ENCODE data around the gene ABLIM2. TPM values are rescaled to one million over a fixed set of nuclear protein-coding genes. Genes with fewer than 3 reads are reported as not detected.

The ABLIM2 gene
- total and polyA plus RNA-seq, 2 donors (not counting 1 experiment from before 2014, with no cell fraction given): 3.3 to 79.0 TPM

DNA sequence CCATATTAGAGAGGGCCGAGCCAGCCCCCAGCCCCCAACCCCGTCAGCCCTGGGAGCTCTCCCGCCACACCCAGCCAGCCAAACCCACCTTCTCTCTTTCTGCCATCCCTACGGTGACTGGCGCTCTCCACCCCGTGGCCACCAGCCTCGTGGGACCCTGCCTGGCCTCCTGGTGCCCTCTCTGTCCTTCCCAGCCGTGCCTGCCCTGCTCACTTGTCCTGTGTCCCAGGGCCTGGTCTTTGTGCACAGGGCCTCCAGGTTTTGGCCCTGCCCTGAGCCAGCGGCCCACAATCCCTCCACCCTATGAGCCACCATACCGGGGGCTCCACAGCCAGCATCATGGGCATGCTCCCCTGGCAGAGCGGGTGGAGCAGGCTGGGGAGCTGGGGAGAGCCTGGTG, 77.4 kb downstream of the ABLIM2 start:
- Histone ChIP-seq H3K4me1 (ENCODE audit: control insufficient read depth in 2 of 2, insufficient read depth in 2 of 2, low read length in 2 of 2) (no peaks in the 10 kb centered on the region), H3K36me3 (replicated peaks in 1 of 2; ENCODE audit: control extremely low read depth in 1 of 2, control insufficient read depth in 1 of 2, extremely low read depth in 1 of 2, insufficient read depth in 2 of 2, low read length in 1 of 2) (no peaks in the 10 kb centered on the region), H3K27me3 (replicated peaks in 1 of 4; ENCODE audit: control extremely low read depth in 1 of 4, control insufficient read depth in 3 of 4, insufficient read depth in 4 of 4, low read length in 3 of 4) (no peaks in the 10 kb centered on the region), H3K4me3 (ENCODE audit: control extremely low read depth in 1 of 5, extremely low read depth in 1 of 5, insufficient read depth in 1 of 5, low read depth in 2 of 5, low read length in 4 of 5) (no peak overlapping the region), H3K4me2 (replicated peaks; ENCODE audit: low read depth, low read length, poor library complexity, severe bottlenecking) (no peak overlapping the region), H3K9me3 (ENCODE audit: control extremely low read depth in 1 of 3, control insufficient read depth in 2 of 3, insufficient read depth in 1 of 3, low read length in 2 of 3) (no peaks in the 10 kb centered on the region), H3K9ac (ENCODE audit: low read length) (no peak overlapping the region), H3K27ac (ENCODE audit: low read length in 2 of 2) (no peak overlapping the region), H2AFZ (ENCODE audit: insufficient read depth, low read depth, low read length, poor library complexity, severe bottlenecking) (no peak overlapping the region), H3K79me2 (ENCODE audit: control insufficient read depth, insufficient read depth, low read length) (no peaks in the 10 kb centered on the region), H4K20me1 (ENCODE audit: control insufficient read depth, insufficient read depth, low read length, poor library complexity, severe bottlenecking) (no peaks in the 10 kb centered on the region)
- H3K27ac Mint-ChIP-seq: no peak overlapping the region
- intact Hi-C loops (cut with micrococcal nuclease): no loop called here
- no peak overlapping the region for H3K4me3 Mint-ChIP-seq
- DNase-seq (no peak), ATAC-seq (ENCODE audit: low read depth) (no peak)
- ChIA-PET POLR2A (no interaction called here), CTCF (no interaction called here)
- H3K4me1 Mint-ChIP-seq: no peaks in the 10 kb centered on the region
- WGBS (ENCODE audit: insufficient coverage): 81% methylated on average over 10 of the region's 11 CpGs
- H3K9me3 Mint-ChIP-seq (ENCODE audit: insufficient read depth): no peaks in the 10 kb centered on the region
- peaks cover 6% of the 10 kb centered on the region for H3K27me3 Mint-ChIP-seq
- TF ChIP-seq CTCF (IDR thresholded peaks at IDR 0.05): no peak
- no peak for TF ChIP-seq EZH2 (IDR thresholded peaks at IDR 0.05; ENCODE audit: borderline replicate concordance, insufficient read depth, low read depth, low read length, poor library complexity, severe bottlenecking)

- 29% methylated on average over 1 of the region's 5 CpGs for WGBS (ENCODE audit: insufficient coverage)
- ChIA-PET POLR2A (no interaction called here), CTCF (interaction anchor here (0.6 kb wide), 1 partner anchor 317 kb away, joined by 3 read pairs; no protein-coding TSS in a partner anchor)
- H3K4me1 ChIP-seq (ENCODE audit: control insufficient read depth in 2 of 2, insufficient read depth in 2 of 2, low read length in 2 of 2): no peaks in the 10 kb centered on the region
- Mint-ChIP-seq H3K27ac (no peak overlapping the region), H3K4me3 (no peak overlapping the region), H3K4me1 (no peaks in the 10 kb centered on the region), H3K9me3 (ENCODE audit: insufficient read depth) (no peaks in the 10 kb centered on the region), H3K27me3 (peaks cover 6% of the 10 kb centered on the region)
- no peaks in the 10 kb centered on the region for H4K20me1 ChIP-seq (ENCODE audit: control insufficient read depth, insufficient read depth, low read length, poor library complexity, severe bottlenecking)
- no peak overlapping the region for H2AFZ ChIP-seq (ENCODE audit: insufficient read depth, low read depth, low read length, poor library complexity, severe bottlenecking)
- H3K9me3 ChIP-seq (ENCODE audit: control extremely low read depth in 1 of 3, control insufficient read depth in 2 of 3, insufficient read depth in 1 of 3, low read length in 2 of 3): no peaks in the 10 kb centered on the region
- no peak overlapping the region for H3K4me3 ChIP-seq (ENCODE audit: control extremely low read depth in 1 of 5, extremely low read depth in 1 of 5, insufficient read depth in 1 of 5, low read depth in 2 of 5, low read length in 4 of 5)
- no peaks in the 10 kb centered on the region for H3K27me3 ChIP-seq (replicated peaks in 1 of 4; ENCODE audit: control extremely low read depth in 1 of 4, control insufficient read depth in 3 of 4, insufficient read depth in 4 of 4, low read length in 3 of 4)
- TF ChIP-seq EZH2 (IDR thresholded peaks at IDR 0.05; ENCODE audit: borderline replicate concordance, insufficient read depth, low read depth, low read length, poor library complexity, severe bottlenecking) (no peak), CTCF (IDR thresholded peaks at IDR 0.05) (no peak)
- no peak for DNase-seq
- ATAC-seq (ENCODE audit: low read depth): no peak
- H3K27ac ChIP-seq (ENCODE audit: low read length in 2 of 2): no peak overlapping the region
- H3K4me2 ChIP-seq (replicated peaks; ENCODE audit: low read depth, low read length, poor library complexity, severe bottlenecking): no peak overlapping the region
- H3K36me3 ChIP-seq (replicated peaks in 1 of 2; ENCODE audit: control extremely low read depth in 1 of 2, control insufficient read depth in 1 of 2, extremely low read depth in 1 of 2, insufficient read depth in 2 of 2, low read length in 1 of 2): no peaks in the 10 kb centered on the region
- H3K79me2 ChIP-seq (ENCODE audit: control insufficient read depth, insufficient read depth, low read length): no peaks in the 10 kb centered on the region
- no peak overlapping the region for H3K9ac ChIP-seq (ENCODE audit: low read length)
- intact Hi-C loops (cut with micrococcal nuclease): no loop called here
Measured at GRCh38 chr4:8080754-8081065, 77.9 kb downstream of the ABLIM2 start.
